Muscle of leg (tissue), 11 donors: ENCODE measurements around the gene SFTPB. TPM values are rescaled to one million over a fixed set of nuclear protein-coding genes. Genes with fewer than 3 reads are reported as not detected.

Source experiments
- DNase-seq: peaks from one replicate; pipeline ENCODE4 v3.0.0; 2013
- H3K27ac ChIP-seq: one replicate; pipeline ENCODE4 v1.5.1; 2013; ENCODE audit warnings: mild to moderate bottlenecking, low read length, control low read depth
- H3K27me3 ChIP-seq: one replicate; pipeline ENCODE4 v1.6.1; 2013; ENCODE audit warnings: low read length; ENCODE audit not compliant: control insufficient read depth, insufficient read depth
- H3K36me3 ChIP-seq: one replicate; pipeline ENCODE4 v1.6.1; 2013; ENCODE audit warnings: low read length; ENCODE audit not compliant: control insufficient read depth, insufficient read depth
- H3K4me1 ChIP-seq: one replicate; pipeline ENCODE4 v1.6.1; 2013; ENCODE audit warnings: low read length; ENCODE audit not compliant: control insufficient read depth, insufficient read depth
- H3K4me3 ChIP-seq: one replicate; pipeline ENCODE4 v1.5.1; 2013; ENCODE audit warnings: low read length, control low read depth
- H3K9me3 ChIP-seq: replicated peaks from 2 replicates; pipeline ENCODE4 v1.6.1; 2013; ENCODE audit warnings: low read depth, low read length; ENCODE audit not compliant: control insufficient read depth
- WGBS: methylation state at CpG from one replicate; pipeline ENCODE4 v1.1.5; 2013; ENCODE audit warnings: missing lambda C conversion rate; ENCODE audit not compliant: insufficient coverage; 5-methylcytosine and 5-hydroxymethylcytosine counted together
- polyA plus RNA-seq, 8 donors: library from polyadenylated mRNA; unstranded; fragments of 120-200 nt; gene quantifications; one replicate each; pipeline versions ENCODE4 v1.2.1 to v1.2.3, GENCODE V29; 2013; ENCODE audit warnings: inconsistent platforms in 1 of 8, low replicate concordance in 1 of 8; ENCODE audit not compliant: insufficient read length in 8 of 8, insufficient read depth in 1 of 8
- total RNA-seq: library from RNA; stranded (reverse); fragments of 120-200 nt; gene quantifications from one replicate; pipeline ENCODE4 v1.2.4, GENCODE V29; 2013

SFTPB gene
- total and polyA plus RNA-seq, 9 donors = 0.07 to 16.1 (median 0.11) TPM; not detected in 6

GRCh38 chr2:85647823-85648526 is 20.0 kb downstream of the SFTPB start:
- H3K36me3 ChIP-seq = peaks cover 72% of the 10 kb centered on the region
- no peak overlapping the region for H3K27ac ChIP-seq
- WGBS = 88% methylated on average over 8 of the region's 10 CpGs
- H3K4me1 ChIP-seq = no peaks in the 10 kb centered on the region
- no peak overlapping the region for H3K4me3 ChIP-seq
- no peaks in the 10 kb centered on the region for H3K27me3 ChIP-seq
- H3K9me3 ChIP-seq = no peaks in the 10 kb centered on the region
- DNase-seq = peak; percentile 18

DNA sequence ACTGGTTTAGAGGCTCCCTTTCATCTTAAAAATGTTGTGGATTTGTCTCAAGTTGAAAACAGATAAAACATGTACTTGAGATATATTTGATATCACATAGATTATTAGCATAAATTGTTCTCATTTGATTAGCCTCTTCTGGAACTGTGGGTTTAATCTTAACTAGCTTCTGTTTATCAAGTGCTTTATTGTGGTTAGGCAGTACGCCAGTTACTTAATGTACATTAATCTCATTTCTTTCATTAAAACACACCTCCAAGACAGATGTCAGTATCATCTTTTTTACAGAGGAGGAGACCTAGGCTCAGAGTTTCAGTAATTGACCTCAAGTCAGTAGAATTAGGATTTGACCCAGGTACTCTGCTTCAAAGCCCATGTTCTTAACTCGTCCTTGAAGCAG is 21.8 kb downstream of the SFTPB start:
- H3K9me3 ChIP-seq = no peaks in the 10 kb centered on the region
- no peak overlapping the region for H3K27ac ChIP-seq
- WGBS = no CpG with 5 or more reads among the region's 2 CpGs
- H3K36me3 ChIP-seq = peaks cover 77% of the 10 kb centered on the region
- H3K27me3 ChIP-seq = no peaks in the 10 kb centered on the region
- H3K4me3 ChIP-seq = no peak overlapping the region
- no peak for DNase-seq
- no peaks in the 10 kb centered on the region for H3K4me1 ChIP-seq

DNA sequence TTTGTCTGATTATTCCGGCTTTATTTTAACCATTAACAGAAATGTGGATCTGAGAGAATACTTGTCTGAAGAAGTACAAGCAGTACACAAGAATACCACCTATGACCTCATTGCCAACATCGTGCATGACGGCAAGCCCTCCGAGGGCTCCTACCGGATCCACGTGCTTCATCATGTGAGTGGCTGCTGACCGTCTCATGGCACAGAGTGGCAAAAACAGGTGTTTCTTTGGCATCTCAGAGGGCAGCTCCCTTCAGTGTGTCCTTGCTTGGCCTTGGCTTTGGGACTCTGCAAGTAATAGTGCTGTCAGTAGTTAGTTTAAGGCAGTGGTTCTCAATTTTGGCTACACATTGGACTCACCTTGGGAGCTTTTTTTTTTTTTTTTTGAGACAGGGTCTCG is 23.1 kb downstream of the SFTPB start:
- WGBS = 91% methylated on average over 7 of the region's 8 CpGs
- Histone ChIP-seq H3K9me3 (no peaks in the 10 kb centered on the region), H3K36me3 (peaks cover 80% of the 10 kb centered on the region), H3K27me3 (no peaks in the 10 kb centered on the region), H3K27ac (no peak overlapping the region), H3K4me3 (no peak overlapping the region), H3K4me1 (no peaks in the 10 kb centered on the region)
- DNase-seq = peak; percentile 21

DNA sequence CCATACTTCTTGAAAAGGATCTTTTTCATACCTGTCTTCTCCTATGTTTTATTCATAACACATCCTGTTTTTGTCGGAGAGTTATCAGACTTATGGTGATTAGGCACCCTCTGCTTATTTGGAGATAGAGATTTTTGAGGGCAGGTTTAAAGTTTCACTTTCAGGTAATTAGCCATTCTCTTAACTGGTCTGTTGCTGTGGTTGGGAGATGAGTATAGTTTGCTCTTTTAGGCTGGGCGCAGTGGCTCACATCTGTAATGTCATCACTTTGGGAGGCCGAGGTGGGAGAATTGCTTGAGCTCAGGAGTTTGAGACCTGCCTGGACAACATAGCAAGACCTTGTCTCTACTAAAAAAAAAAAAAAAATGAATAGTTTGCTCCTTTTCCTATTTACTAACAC is 25.3 kb downstream of the SFTPB start:
- Histone ChIP-seq H3K4me1 (no peaks in the 10 kb centered on the region), H3K4me3 (no peak overlapping the region), H3K27ac (no peak overlapping the region), H3K36me3 (peaks cover 81% of the 10 kb centered on the region), H3K27me3 (no peaks in the 10 kb centered on the region), H3K9me3 (no peaks in the 10 kb centered on the region)
- DNase-seq = no peak
- no CpG with 5 or more reads among the region's 3 CpGs for WGBS

- no peak for DNase-seq
- Histone ChIP-seq H3K27ac (no peak overlapping the region), H3K36me3 (peaks cover 84% of the 10 kb centered on the region)
These were observed 32.4 kb downstream of the SFTPB start for GRCh38 chr2:85635636-85636035.

GRCh38 chr2:85635011-85635410 is 33.0 kb downstream of the SFTPB start:
- Histone ChIP-seq H3K4me1 (no peaks in the 10 kb centered on the region), H3K36me3 (peaks cover 83% of the 10 kb centered on the region), H3K9me3 (no peaks in the 10 kb centered on the region), H3K4me3 (no peak overlapping the region), H3K27ac (no peak overlapping the region), H3K27me3 (no peaks in the 10 kb centered on the region)
- DNase-seq = no peak
- 91% methylated on average over 6 of the region's 8 CpGs for WGBS

More at GRCh38 chr2:85635636-85636035, 32.4 kb downstream of the SFTPB start:
- 78% methylated on average over 3 of the region's 4 CpGs for WGBS
- Histone ChIP-seq H3K27me3 (no peaks in the 10 kb centered on the region), H3K4me3 (no peak overlapping the region), H3K9me3 (no peaks in the 10 kb centered on the region), H3K4me1 (no peaks in the 10 kb centered on the region)

DNA sequence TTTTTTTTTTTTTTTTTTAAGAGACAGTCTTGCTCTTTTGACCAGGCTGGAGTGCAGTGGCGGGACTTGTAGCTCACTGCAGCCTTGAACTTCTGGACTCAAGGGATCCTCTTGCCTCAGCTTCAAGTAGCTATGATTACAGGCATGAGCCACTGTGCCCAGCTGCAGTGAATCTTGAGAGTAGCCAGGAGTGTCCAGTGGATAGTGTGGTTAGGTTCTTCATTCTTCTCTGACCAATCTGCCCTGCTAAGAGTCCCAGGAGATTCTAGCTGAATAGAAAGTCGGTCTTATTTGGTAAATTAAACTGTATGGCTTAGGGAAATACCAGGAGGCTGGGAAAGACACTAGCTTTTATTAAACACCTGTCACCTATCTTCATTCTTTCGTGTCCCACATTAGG is 36.7 kb downstream of the SFTPB start:
- H3K4me1 ChIP-seq = no peaks in the 10 kb centered on the region

GRCh38 chr2:85628658-85629057 is 39.3 kb downstream of the SFTPB start:
- no peaks in the 10 kb centered on the region for H3K27me3 ChIP-seq
- H3K9me3 ChIP-seq = no peaks in the 10 kb centered on the region
- no peaks in the 10 kb centered on the region for H3K4me1 ChIP-seq
- no peak overlapping the region for H3K4me3 ChIP-seq
- no peak overlapping the region for H3K27ac ChIP-seq
- peaks cover 76% of the 10 kb centered on the region for H3K36me3 ChIP-seq
- DNase-seq = no peak
- no CpG with 5 or more reads among the region's 2 CpGs for WGBS

More for the DNA sequence above, 36.7 kb downstream of the SFTPB start:
- Histone ChIP-seq H3K4me3 (no peak overlapping the region), H3K36me3 (peaks cover 75% of the 10 kb centered on the region), H3K9me3 (no peaks in the 10 kb centered on the region), H3K27ac (no peak overlapping the region), H3K27me3 (no peaks in the 10 kb centered on the region)
- no peak for DNase-seq
- whole genome bisulfite sequencing = no CpG with 5 or more reads among the region's 3 CpGs

GRCh38 chr2:85623991-85624390 is 44.0 kb downstream of the SFTPB start:
- peaks cover 72% of the 10 kb centered on the region for H3K36me3 ChIP-seq
- H3K4me1 ChIP-seq = no peaks in the 10 kb centered on the region
- no peak for DNase-seq
- H3K9me3 ChIP-seq = no peaks in the 10 kb centered on the region
- H3K27ac ChIP-seq = no peak overlapping the region
- no peaks in the 10 kb centered on the region for H3K27me3 ChIP-seq
- 96% methylated on average over 4 of the region's 5 CpGs for WGBS
- no peak overlapping the region for H3K4me3 ChIP-seq

DNA sequence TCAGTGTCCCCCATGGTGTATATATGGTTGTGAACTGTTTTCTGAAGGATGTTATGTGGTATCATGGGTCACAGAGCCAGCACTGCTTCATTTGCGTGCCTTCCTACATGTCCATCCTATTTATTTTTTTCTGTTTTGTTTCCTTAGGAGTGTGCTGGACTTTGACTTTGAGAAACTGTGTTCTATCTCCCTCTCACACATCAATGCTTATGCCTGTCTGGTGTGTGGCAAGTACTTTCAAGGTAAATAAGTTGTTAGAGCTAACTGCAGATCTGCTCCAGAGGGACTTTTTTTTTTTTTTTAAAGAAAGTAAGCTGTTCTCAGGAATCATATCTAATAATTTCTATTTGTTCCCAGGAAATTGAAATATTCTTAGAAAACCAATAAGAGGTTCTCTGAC is 46.7 kb downstream of the SFTPB start:
- Histone ChIP-seq H3K27ac (no peak overlapping the region), H3K27me3 (no peaks in the 10 kb centered on the region), H3K4me1 (peaks cover 10% of the 10 kb centered on the region), H3K9me3 (no peaks in the 10 kb centered on the region), H3K4me3 (no peak overlapping the region), H3K36me3 (peaks cover 57% of the 10 kb centered on the region)
- no CpG with 5 or more reads among the region's 1 CpG for whole genome bisulfite sequencing
- no peak for DNase-seq

DNA sequence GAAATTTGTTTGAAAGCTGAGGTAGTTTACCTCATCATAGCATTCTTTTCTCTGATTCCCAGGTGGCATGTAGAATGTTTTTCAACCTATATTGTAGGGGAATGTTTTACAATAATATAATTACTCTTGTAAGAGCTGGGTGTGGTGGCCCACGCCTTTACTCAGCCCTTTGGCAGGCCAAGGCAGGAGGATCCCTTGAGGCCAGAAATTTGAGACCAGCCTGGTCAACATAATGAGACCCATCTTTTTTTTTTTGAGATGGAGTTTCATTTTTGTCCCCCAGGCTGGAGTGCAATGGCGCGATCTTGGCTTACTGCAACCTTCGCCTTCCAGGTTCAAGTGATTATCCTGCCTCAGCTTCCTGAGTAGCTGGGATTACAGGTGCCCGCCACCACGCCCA is 48.4 kb downstream of the SFTPB start:
- no peaks in the 10 kb centered on the region for H3K27me3 ChIP-seq
- DNase-seq = no peak
- peaks cover 42% of the 10 kb centered on the region for H3K36me3 ChIP-seq
- H3K4me1 ChIP-seq = peaks cover 14% of the 10 kb centered on the region
- no peak overlapping the region for H3K27ac ChIP-seq
- no CpG with 5 or more reads among the region's 6 CpGs for WGBS
- no peak overlapping the region for H3K4me3 ChIP-seq
- H3K9me3 ChIP-seq = no peaks in the 10 kb centered on the region
